Pons (tissue), 1 donor: ENCODE measurements around the gene GSTO1.

Experiments
- DNase-seq: peaks from one replicate; pipeline ENCODE4 v3.0.0-alpha.2; 2016; ENCODE audit warnings: low spot score

GSTO1 gene

DNA sequence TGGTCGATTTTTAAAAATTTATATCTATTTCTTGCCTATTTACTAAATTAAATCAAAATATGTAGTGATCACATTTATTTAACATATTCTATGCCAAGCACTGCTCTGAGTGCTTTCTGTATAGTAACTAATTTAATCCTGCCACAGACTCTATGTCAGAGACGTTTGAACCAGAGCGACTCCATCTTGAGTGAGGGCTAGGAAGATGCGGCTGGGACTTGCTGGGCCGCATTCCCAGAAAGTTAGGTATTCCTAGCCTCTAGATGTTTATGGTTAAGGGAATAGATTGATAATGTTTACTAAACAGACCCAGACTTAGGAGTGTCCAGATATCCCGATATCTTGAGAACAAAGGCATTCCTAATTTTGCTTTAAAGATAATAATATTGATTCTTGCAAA is 3.2 kb upstream of the GSTO1 start:
- DNase-seq: no peak

DNA sequence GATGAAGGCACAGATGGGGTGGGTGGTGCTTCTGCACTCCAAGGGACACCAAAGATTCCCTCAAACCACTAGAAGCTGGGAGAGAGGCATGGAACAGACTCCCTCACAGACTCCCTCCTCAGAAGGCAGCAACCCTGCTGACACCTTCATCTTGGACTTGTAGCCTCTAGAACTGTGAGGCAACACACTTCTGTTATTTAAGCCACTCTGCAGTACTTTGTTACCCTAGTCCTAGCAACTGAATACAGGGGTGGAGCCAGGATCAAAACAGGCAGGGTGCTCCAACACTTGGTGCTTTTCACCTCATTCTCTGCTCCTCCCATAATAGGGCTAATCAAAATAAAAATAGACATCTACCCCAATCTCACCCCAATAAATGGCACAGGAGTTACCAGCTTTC is 2.3 kb upstream of the GSTO1 start:
- DNase-seq: no peak

DNA sequence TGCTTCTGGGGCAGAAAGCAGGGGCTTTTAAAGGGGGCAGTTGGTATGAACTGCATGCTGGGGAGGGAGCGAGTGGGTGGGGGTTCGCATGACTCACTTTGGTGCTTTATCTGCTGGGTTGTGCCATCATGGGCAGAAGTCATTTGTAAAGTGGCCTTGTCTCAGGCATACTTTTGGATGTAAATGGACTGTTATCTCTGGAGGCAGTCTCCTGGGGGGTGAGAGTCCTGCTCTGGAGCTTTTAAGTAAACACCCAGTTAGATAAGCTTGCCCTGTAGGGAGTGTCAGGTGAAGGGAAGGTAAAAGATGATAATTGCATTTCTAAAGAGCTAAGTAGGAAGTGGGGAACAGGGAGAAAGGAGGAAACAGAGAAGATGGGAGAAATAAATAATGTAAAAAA is 1.6 kb upstream of the GSTO1 start:
- DNase-seq: no peak

DNA sequence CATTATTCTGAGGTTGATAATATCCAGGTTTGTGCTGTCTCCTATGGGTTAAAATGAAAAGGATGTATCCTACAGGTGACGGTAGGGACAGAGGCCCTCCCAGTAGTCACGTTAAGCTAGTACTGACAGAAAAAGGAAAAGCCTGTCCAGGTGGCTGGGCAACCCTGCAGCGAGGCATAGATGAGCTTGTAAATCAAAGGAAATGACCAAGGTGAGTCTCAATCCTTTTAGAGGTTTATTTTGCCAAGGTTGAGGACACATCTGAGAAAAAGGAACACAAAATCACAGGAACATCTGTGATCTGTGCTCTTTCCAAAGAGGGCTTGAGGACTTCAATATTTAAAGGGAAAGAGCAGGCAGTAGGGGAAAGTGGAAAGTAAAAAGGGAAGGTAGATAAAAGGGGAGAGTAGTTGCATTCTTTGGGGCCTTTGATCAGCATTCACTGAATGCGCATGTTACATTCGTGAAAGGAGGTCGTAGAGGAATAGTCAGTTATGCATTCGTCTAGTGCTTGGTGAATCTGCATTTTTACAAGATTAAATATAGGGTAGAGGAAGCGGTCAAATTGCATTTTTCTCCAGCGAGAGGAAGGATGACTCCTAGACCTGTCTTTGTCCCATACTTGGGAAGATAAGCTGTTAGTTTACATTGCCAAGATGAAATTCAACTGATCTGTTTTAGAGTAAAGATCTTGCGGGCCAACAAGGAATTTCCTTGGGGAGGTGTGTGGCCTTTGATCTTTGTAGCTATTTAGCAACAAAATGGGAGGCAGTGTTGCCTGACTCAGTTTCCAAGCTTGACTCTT is 884 bp upstream of the GSTO1 start:
- DNase-seq: no peak

DNA sequence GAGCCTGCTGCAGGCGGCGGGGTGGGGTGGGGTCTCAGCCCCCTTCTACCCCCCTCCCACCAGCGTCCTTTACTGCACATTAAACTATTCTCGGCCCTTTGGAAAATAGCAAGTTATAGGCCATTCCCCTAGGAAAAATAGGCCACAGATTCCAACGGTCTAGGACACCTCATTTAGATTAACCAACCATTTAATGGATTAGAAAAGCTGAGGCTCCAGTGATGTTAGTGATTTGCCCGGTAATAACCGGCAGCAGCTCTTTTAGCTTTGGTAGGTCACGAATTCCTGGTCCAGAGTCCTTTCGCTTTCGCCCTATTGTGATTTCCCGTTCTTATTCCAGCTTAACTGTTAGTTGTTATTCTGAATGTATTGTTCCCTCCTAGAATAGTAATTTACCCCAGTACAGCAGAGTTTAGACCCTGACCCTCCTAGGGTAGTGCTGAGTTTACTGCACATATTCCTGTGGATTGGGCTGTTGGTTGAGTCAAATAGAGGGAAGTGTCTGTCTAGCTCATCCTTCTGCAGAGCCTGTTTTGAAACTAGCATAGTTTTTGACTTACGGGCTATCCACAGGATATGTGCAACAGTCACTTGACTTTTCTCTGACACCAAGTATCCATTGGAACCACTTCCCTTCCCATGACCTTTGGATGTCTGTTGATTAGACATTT is 754 bp downstream of the GSTO1 start:
- DNase-seq: peak; percentile 82

DNA sequence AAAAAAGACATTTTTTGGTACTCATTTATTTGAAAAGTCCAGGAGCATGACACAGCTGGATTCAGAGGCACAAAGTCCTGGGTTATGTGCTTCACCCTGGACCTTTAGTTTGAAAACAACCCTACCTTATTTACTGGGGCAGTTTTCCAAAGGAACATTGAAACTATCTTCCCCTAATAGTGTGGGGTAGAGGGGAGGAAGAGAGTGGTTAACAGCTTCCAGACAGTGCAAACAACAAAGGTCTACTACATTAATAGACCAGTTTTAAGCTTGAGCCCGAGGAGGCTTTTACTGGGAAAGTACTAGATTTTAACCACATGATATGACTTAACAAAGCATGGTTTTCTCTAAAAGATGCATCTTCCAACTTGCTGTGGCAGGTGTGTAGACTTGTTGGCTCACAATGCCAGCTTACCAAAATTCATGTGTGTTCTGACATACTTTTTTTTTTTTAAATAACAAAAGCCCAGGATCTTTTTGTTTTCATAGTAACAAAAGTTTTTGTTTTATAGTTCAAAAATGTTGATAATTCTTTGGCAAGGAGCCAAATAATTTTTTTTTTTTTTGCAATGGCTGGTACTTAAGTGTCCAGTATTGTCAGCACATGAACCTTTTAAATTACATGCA is 1.8 kb downstream of the GSTO1 start:
- peak; percentile 54 for DNase-seq

DNA sequence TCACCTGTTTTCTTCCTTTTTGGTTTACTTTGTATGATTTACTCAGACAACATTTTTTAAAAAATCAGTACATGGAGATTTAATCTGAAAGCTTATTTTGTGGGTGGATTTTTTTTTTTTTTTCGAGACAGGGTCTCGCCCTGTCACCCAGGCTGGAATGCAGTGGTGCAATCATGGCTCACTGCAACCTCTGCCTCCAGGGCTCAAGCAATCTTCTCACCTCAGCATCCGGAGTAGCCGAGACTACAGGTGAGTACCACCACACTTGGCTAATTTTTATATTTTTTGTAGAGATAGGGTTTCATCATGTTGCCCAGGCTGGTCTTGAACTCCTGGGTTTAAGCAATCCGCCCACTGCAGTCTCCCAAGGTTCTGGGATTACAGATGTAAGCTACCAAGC is 2.5 kb downstream of the GSTO1 start:
- no peak for DNase-seq

DNA sequence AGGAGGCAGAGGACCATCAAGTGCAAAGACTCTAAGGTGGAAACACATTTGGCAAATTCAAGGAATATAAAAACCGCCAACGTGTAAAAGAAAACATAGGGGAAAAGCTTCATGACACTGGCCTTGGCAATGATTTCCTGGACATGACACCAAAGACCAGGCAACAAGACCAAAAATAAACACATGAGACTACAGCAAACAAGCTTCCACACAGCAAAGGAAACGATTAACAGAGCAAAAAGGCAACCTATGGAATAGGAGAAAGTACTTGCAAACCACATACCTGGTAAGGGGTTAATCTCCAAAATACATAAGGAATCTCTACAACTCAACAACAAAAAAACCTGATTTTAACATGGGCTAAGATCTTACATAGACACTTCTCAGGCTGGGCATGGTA is 3.5 kb downstream of the GSTO1 start:
- no peak for DNase-seq

DNA sequence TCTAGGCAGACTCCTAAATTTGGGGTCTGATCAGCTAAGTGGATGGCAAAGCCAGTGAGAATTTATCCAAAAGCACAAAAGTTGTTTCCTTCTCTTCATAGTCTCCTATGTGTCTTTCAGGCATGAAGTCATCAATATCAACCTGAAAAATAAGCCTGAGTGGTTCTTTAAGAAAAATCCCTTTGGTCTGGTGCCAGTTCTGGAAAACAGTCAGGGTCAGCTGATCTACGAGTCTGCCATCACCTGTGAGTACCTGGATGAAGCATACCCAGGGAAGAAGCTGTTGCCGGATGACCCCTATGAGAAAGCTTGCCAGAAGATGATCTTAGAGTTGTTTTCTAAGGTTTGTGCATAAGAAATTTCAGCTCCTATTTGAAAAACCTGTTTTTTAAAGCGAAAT is 4.8 kb downstream of the GSTO1 start:
- DNase-seq: no peak

DNA sequence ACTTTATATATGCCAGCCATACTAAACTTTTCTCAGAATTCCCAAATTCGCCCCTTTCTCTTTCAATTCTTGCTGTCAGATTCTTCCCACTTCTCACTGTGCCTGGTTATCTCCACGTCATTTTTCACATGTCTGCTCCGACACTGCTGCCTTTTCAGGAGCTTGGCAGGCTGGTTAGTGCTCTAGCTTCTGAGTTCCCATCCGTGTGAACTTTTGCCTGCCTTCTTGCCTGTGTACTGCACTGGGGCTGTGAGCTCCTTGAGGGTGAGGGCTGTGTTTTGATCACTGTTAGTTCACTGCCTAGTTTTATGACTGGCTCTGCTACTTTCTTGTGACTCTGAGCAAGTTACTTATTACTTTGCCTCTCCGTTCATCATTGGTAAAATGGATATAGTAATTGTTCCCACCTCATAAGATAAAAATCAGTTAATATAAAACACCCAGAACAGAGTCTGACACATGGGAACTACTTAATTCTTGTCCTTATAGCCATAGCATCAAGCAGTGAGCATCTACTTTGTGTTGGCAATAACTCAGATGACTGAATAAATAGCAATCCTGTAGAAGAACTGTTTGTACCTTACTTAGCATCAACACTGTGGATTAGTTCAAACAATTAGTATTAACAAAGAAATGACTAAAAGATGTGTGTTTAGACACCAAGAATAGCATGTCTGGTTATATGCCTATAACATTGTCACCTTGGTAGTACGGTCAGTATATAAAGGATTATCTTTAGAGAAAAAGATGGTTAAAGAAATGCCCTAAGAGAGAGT is 5.5 kb downstream of the GSTO1 start:
- DNase-seq: no peak

DNA sequence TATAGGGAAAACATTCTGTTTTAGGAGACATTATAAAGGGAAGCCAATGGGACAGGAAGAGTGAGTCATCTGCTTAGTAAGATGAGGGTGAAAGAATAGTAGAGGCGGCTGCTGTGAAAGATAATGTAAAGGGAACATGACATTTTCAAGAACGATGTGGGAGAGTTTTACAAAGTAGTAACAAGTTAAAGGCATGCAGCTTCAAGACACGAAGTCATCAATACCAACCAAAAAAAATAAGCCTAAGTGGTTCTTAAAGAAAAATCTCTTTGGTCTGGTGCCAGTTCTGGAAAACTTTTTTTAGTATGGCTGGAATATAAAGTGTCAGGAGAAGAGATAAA is 6.1 kb downstream of the GSTO1 start:
- no peak for DNase-seq

DNA sequence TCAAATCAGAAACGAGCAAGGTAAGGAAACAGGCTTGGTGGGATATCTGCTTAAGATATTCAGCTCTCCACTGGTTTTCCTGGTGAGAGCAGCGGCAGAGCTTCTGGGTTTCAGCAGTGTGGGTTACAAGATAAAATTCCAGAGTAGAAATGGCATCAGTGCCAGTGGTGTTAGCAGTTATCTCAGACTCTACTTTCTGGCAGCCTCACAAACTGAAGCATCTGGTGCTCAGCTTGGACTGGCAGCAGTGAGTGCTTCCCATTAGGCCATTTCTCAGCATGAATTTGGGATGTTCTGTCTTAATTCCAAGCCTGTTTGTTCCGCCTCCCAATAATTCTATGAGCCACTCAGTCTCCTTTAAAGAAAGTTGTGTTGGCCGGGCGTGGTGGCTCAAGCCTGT is 7.4 kb downstream of the GSTO1 start:
- no peak for DNase-seq

DNA sequence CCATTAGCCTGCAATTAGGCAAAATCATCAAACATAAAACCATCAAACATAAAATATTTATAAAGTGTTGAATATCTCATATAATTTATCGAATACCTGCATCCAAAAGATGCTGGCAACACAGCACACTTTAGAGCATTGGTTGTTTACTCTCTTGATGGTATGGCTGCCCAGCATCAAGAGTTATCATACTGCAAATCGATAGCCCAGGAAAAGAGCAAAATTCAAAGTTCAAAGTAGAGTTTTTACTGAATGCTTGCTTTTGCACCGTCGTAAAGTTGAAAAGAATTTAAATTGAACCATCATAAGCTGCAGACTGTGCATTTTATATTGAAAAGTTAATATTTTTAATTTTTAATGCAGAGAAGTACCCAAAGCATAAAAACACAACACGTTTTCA is 10.1 kb downstream of the GSTO1 start:
- no peak for DNase-seq

DNA sequence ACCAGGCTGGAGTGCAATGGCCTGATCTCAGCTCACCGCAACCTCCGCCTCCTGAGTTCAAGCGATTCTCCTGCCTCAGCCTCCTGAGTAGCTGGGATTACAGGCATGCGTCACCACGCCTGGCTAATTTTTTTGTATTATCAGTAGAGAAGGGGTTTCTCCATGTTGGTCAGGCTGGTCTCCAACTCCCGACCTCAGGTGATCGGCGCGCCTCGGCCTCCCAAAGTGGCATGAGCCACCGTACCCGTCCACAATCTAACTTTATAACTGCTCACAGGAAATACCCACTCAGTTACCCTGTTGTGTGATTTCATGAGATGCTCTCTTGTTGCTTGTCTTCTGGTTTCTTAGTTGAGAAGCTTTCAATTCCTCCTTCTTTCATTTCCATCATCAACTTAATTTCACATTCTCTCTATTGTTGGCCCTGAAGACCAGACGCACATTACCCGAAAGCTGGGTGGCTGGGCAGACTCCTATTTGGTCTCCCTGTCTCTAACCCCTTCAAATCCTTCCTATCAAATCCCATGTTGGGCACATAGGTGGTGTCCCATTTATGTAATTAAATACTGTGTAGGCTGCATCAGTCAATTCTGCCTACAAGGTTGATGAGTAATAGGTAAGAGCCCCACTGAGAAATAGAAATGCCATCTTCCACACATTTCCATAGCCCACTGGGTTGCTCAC is 13.2 kb downstream of the GSTO1 start:
- no peak for DNase-seq

DNA sequence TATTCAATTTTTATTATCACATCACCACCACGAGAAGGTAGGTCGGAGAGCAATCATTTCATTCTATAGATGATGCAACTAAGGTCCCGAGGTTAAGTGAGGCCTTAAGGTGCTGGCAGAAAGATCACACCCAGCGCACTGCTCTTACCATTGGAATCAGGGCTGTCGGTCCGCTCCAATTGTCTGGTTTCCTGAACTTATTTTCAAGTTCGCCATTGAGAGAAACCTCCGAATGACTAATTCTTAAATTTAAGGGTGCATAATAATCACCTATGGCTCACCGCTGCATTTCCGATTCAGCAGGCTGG is 13.7 kb downstream of the GSTO1 start:
- DNase-seq: no peak

DNA sequence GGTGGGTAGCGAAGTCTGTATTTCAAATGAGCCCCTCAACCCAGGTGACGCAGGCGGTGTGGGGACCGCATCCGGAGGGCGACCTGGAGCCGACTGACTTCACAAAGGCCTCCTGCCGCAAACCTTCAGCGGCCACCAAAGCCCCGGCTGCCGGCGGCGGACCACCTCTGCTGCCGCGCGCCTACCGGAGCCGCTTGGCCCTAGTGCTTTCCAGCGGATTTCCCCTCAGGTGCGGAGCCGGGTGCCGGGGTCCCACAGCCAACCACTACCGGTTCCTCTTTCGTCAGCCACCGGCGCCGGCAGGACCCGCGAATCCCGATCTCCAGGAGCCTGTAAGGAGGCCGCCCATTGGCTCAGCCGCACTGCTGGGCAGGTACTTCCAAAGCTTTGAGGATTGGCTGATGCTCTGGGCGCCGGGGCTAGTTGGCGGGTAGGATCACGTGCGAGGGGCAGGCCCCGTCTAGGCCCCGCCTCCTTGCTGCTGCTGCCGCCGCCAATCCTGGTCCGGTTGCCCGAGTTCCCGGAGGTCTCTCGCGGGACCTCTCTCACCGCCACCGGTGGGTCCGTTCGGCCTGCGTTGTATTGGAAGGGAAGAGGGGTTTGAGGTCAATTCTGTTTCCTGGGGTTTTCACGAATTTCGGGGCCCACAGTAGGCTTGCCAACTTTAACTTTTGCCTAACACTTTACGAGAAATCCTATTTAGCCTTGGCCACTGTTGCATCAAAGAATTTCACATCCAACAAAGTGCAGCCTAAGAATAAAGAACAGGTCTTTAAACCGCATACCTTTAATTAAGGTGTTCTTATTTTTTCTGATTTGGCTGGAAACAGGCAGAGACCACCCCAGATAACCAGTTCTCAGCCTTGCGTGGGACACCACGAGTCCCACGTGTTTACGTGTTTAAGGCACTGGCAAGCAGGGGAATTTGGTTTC is 14.3 kb downstream of the GSTO1 start, which contains the start of gene GSTO2:
Gene GSTO2, plus strand, starts transcription at position 472 of the 933 bp plus-strand sequence. CDS start 5,732 bp downstream, outside the sequence.
- peak; percentile 98 for DNase-seq

DNA sequence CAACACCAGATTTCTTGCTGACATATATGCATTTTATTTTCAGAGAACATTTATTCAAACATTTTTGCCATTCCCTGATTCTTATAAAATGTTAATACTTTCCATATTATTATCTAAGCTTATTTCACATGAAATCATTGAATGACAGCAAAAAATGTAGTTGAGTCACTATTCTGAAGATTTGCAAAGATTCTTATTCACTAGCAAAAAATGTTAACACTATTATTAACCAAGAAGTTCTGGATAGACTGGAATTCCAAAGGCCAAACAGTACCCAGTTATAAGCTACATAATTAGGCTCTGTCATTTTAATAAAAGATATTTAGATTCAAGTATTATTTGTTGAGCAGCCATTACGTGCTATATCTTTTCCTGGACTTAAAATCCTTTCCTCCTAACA is 18.6 kb downstream of the GSTO1 start:
- DNase-seq: no peak

DNA sequence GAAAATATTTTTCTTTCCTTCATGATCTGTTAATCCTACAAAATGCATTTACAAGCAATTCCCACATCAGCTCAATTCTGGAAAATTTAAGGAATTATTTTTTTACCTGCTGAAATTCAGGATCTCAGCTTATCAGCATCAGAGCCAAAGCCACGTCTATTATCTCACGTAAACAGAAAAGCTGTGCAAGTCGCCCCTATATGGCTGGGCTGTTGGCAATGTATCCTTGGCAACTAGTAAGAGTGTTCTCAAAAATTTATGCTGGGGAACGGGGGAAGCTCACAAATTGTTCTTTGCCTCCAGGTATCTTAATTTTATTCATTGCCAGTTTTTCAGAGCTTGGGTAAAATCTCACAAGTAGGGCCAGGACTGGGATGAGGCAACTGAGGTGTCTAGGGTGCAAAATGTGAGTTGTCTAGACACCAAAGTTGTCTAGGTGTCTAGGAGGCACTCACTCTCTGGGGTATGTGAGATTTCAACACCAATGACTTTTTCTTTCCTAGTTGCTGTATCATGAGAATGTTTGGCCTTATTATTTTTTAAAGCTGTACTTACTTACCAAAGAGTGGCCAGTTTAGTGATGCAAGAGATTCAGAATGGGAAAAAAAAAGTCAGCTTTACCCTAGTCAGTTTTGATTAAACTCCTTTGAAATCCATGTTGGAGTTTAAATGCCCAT is 19.3 kb downstream of the GSTO1 start:
- no peak for DNase-seq

DNA sequence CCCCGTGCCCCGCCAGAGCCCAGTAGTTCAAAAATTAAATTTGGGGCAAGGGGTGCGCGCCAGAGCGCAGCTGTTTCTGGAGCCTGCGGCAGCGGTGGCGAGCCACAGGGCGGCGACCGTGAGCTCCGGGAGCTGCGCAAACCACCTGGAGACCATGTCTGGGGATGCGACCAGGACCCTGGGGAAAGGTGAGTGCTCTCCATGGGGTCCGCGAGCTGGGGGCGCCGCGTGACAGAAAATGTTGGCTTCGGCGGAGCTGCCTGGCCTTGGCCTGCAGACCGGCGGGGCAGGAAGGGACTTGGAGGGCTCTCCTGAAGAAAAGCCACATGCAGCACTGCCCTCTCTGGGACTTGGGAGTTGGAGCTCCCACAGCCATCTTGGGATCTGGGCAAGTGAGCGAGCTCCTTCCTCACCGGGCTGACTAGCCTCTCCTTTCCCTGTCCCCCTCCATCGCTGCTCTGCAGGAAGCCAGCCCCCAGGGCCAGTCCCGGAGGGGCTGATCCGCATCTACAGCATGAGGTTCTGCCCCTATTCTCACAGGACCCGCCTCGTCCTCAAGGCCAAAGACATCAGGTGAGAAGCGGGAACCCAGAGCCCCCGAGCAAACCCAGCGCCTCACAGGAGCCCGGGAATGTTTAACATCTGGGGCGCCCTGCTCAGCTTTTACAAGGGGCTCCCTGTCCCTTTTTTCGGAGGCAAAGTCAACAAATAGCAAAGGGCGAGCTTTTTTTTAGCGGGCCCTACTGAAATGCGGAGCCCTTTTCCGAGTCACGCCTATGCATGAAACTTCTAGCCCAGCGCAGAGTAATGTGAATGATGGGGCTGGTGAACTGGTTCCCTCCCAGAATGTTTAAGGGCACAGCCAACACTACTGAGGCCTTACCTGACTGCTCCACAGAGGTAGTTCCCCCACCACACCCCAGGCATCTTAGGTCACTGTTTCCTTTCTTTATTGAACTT is 20.4 kb downstream of the GSTO1 start:
- DNase-seq: no peak
